ENCODE results near the gene OGA. TPM values are rescaled to one million over a fixed set of nuclear protein-coding genes. Genes with fewer than 3 reads are reported as not detected.
A peak's percentile ranks its signal among the peaks of the same experiment; 100 is the strongest.

The OGA gene
- polyA plus RNA-seq, 3 donors from 2014 or later, result 32.0 to 57.0 (median 46.6) TPM

DNA sequence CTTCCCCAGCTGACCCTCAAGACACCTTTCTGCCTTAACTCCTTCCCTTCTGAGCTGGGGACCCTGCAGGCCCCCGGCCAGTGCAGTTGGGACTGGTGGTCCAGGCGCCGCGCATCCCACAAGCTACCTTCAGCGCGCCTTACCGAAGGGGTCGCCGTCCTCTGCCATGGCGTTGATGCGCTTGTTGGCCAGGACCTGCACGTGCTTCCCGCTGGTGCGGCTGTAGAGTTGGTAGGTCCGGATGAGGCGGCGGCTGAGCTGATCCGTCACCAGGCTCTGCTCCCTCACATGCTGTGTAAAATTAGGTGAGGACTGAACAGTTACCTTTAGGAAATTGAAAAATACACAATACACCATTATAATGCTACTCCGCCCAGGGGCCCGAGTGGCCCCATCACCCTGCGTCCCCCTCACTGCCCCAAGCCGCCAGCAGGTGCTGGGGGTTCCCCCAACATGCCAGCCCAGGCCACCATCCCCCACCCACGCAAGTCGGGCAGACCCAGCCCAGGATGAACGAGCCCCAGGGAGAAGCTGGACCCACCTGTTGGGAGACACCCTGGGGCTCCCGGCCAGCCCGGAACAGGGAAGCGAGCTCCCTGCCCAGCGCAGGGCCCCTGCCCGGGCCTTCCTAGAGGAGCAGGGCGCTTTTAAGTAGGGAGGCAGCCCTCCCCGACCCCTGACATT, 43.5 kb downstream of the OGA start:
- Mint-ChIP-seq H3K27me3 (ENCODE audit: low read depth in 3 of 3) (peaks cover 27 to 34% (median 30%) of the 10 kb centered on the region in 3 donors), H3K27ac (peak overlapping the region in 1 of 6 donors; percentile 34), H3K4me3 (no peak overlapping the region), H3K36me3 (no peaks in the 10 kb centered on the region), H3K9me3 (peaks cover 0 to 2% (median 0%) of the 10 kb centered on the region in 6 donors), H3K4me1 (peaks cover 17 to 22% of the 10 kb centered on the region in 2 donors)
- DNase-seq, result no peak

GRCh38 chr10:101773923-101774588, 44.2 kb downstream of the OGA start:
- H3K9me3 Mint-ChIP-seq, result peaks cover 0 to 1% (median 0%) of the 10 kb centered on the region in 6 donors
- H3K27ac Mint-ChIP-seq, result no peak overlapping the region
- peaks cover 13 to 18% of the 10 kb centered on the region in 2 donors for H3K4me1 Mint-ChIP-seq
- H3K4me3 Mint-ChIP-seq, result peak overlapping the region in 1 of 5 donors; percentile 17
- H3K36me3 Mint-ChIP-seq, result no peaks in the 10 kb centered on the region
- peaks cover 24 to 33% (median 32%) of the 10 kb centered on the region in 3 donors for H3K27me3 Mint-ChIP-seq (ENCODE audit: low read depth in 3 of 3)
- no peak for DNase-seq

DNA sequence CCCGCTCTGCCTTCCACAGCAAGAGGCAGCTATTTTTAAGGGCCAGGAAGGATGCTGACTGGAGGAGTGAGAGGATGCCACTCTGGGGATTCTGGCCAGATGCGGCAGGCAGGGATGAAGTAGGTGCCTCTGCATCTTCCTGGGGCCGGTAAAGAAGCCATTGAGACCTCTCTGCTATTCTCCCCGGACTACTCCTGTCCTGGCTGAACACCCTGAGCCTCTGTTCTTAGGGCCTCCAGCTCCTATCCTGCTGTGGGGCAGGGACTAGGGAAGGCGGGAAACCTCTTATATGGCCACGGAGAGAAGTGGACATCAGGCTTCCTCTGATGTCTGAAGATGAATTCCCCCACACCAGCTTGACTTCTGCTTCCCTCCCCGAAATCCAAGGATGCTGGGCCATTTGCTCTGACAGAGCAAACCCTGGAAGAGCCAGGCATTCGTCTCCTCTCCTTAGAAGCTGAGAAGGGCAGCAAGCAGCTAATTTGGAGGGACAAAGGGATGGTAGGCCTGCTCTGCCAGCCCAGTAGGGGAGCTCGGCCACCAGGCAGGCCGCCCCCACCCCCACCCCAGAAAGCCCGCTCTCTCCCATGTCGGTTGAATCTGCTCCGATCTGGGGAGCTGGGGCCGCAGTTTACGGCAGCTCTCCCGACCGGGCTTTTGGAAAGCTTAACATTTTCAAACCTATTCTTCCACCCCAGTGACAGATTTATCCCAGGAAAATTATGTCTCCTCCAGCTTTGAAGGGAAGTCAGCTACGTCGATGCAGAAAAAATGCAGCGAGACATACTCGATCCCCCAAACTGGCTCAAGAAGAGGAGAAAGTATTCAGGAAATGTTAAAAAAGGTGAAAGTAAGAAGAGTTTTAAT, 45.1 kb downstream of the OGA start:
- Mint-ChIP-seq H3K27me3 (ENCODE audit: low read depth in 3 of 3) (peaks cover 23 to 31% (median 30%) of the 10 kb centered on the region in 3 donors), H3K36me3 (no peaks in the 10 kb centered on the region), H3K27ac (no peak overlapping the region), H3K4me1 (peaks cover 8 to 13% of the 10 kb centered on the region in 2 donors), H3K4me3 (peak overlapping the region in 1 of 5 donors; percentile 17), H3K9me3 (no peaks in the 10 kb centered on the region)
- DNase-seq, result no peak

DNA sequence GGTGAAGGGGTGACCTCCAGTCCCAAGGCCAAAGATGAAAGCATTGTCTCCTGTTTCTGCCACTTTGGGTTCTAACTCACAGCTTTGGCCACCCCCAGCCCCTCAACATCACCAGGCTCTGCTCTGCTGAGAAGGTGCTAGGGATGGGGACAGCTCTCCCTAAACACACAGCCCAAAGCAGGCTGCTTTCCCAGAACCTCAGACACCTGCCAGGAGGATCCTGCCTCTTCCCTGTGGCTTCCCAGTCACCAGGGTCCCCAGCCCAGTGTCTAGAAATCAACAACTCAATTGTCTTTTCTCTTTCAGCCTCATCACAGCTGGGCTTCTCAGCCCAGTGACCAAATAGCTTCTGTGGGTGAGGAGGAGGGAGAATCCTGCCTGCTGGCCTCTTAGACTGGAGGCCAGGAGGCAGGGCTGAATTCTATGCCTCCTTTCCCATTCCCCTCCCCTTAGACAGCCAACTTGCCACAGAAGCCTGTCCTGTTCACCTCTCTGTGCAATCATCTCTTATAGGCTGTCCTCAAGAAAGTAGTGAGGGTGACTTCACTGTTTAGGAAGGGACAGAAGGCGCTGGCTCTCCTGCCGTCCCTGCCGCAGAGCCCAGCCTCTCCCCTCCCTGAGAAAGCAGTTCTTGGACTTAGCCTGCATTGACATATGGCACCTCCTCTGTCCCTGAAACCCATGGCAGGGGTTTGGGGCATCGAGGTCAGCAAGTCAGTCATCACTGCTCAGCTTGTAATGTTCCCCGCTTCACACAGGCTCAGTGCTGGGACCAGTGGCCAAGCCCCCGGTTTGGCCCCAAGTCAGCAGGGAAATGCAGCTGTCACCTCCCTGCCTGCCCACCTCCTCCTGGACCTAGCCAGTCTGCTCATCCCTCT, 46.0 kb downstream of the OGA start:
- Mint-ChIP-seq H3K27ac (no peak overlapping the region), H3K4me1 (peaks cover 0 to 6% of the 10 kb centered on the region in 2 donors)
- no peak for DNase-seq

DNA sequence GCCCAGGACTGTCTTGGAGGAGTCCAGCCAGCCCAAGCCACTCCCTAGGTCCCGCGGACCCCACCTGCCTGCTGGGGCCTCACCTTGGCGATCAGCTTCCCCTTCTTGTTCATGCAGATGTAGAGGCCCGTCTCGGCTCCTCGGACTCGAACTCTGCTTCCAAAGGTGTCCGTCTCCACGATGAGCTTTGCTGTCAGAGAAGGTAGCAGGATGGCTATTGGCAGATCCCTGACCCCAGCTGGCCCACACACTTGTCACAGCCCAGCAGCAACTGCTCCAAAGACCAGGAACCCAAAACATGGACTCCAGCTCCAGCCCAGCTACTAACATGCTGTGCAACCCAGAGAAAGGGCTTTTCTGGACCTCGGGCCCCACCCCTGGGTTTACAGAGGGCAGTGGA, 46.9 kb downstream of the OGA start:
- no peak overlapping the region for H3K27ac Mint-ChIP-seq
- peaks cover 0 to 5% of the 10 kb centered on the region in 2 donors for H3K4me1 Mint-ChIP-seq
- H3K27me3 Mint-ChIP-seq (ENCODE audit: low read depth in 3 of 3), result peaks cover 19 to 29% (median 28%) of the 10 kb centered on the region in 3 donors
- no peaks in the 10 kb centered on the region for H3K36me3 Mint-ChIP-seq
- no peak overlapping the region for H3K4me3 Mint-ChIP-seq
- peaks cover 0 to 1% (median 0%) of the 10 kb centered on the region in 6 donors for H3K9me3 Mint-ChIP-seq
- DNase-seq, result no peak

More for the DNA sequence above, 46.0 kb downstream of the OGA start:
- no peak overlapping the region for H3K4me3 Mint-ChIP-seq
- H3K27me3 Mint-ChIP-seq (ENCODE audit: low read depth in 3 of 3), result peaks cover 20 to 31% (median 30%) of the 10 kb centered on the region in 3 donors
- H3K36me3 Mint-ChIP-seq, result no peaks in the 10 kb centered on the region
- H3K9me3 Mint-ChIP-seq, result no peaks in the 10 kb centered on the region

- H3K27ac Mint-ChIP-seq, result no peak overlapping the region
- H3K4me1 Mint-ChIP-seq, result peaks cover 0 to 5% of the 10 kb centered on the region in 2 donors
- peaks cover 0 to 1% (median 0%) of the 10 kb centered on the region in 6 donors for H3K9me3 Mint-ChIP-seq
- H3K4me3 Mint-ChIP-seq, result no peak overlapping the region
- no peaks in the 10 kb centered on the region for H3K36me3 Mint-ChIP-seq
- peaks cover 19 to 31% (median 28%) of the 10 kb centered on the region in 3 donors for H3K27me3 Mint-ChIP-seq (ENCODE audit: low read depth in 3 of 3)
- no peak for DNase-seq
Observed at GRCh38 chr10:101770331-101771215, 47.7 kb downstream of the OGA start.

DNA sequence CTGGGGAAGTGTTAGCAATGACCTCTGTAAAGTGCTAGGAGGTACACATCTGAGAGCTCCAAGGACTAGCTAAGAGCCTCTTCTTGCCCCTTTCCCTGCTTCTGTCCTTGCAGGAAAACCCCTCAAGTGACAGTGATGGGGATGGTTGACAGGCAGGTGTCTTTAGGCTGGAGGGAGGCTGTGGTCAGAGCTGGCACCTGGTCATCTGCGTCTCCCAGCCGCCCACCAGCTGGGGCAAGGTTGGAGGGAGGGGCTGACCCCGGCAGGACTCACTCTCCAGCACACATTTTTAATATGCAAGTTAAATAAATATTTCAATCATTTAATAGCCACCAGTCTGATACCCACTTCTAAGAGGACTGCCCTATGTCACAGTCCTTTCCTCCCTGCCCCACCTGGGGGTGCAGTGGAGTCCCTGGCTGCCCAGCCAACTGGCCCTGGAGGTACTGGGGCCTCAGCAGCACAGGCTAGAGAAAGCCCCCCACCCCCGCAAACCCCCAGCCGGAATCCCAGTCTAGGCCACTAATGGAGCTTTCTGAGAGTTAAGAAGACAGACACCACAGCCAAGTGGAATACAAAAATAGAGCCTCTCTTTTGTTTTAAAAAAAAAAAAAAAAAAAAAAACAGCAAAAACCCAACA, 48.6 kb downstream of the OGA start:
- Mint-ChIP-seq H3K4me1 (peaks cover 0 to 3% of the 10 kb centered on the region in 2 donors), H3K27ac (no peak overlapping the region), H3K36me3 (no peaks in the 10 kb centered on the region), H3K4me3 (no peak overlapping the region), H3K9me3 (peaks cover 0 to 1% (median 0%) of the 10 kb centered on the region in 6 donors), H3K27me3 (ENCODE audit: low read depth in 3 of 3) (peaks cover 19 to 33% (median 28%) of the 10 kb centered on the region in 3 donors)
- no peak for DNase-seq

GRCh38 chr10:101768791-101769170, 49.5 kb downstream of the OGA start:
- Mint-ChIP-seq H3K36me3 (no peaks in the 10 kb centered on the region), H3K27ac (no peak overlapping the region), H3K27me3 (ENCODE audit: low read depth in 3 of 3) (peaks cover 15 to 26% (median 25%) of the 10 kb centered on the region in 3 donors)

GRCh38 chr10:101767966-101768790, 50.1 kb downstream of the OGA start:
- Mint-ChIP-seq H3K4me1 (peaks cover 0 to 2% of the 10 kb centered on the region in 2 donors), H3K27me3 (ENCODE audit: low read depth in 3 of 3) (peaks cover 11 to 22% (median 20%) of the 10 kb centered on the region in 3 donors), H3K4me3 (no peak overlapping the region), H3K36me3 (no peaks in the 10 kb centered on the region), H3K27ac (no peak overlapping the region), H3K9me3 (peaks cover 0 to 1% (median 0%) of the 10 kb centered on the region in 6 donors)
- DNase-seq, result no peak

More at GRCh38 chr10:101768791-101769170, 49.5 kb downstream of the OGA start:
- DNase-seq, result no peak
- Mint-ChIP-seq H3K4me3 (no peak overlapping the region), H3K9me3 (peaks cover 0 to 1% (median 0%) of the 10 kb centered on the region in 6 donors), H3K4me1 (peaks cover 0 to 2% of the 10 kb centered on the region in 2 donors)

GRCh38 chr10:101767600-101767945, 50.7 kb downstream of the OGA start:
- peaks cover 0 to 2% of the 10 kb centered on the region in 2 donors for H3K4me1 Mint-ChIP-seq
- peaks cover 8 to 20% (median 16%) of the 10 kb centered on the region in 3 donors for H3K27me3 Mint-ChIP-seq (ENCODE audit: low read depth in 3 of 3)
- H3K36me3 Mint-ChIP-seq, result no peaks in the 10 kb centered on the region
- H3K27ac Mint-ChIP-seq, result no peak overlapping the region
- peaks cover 0 to 1% (median 0%) of the 10 kb centered on the region in 6 donors for H3K9me3 Mint-ChIP-seq
- no peak for DNase-seq
- no peak overlapping the region for H3K4me3 Mint-ChIP-seq
